ENCODE data around the gene CHSY1.

GRCh38 chr15:101216100-101216499 lies 35.7 kb downstream of the CHSY1 start:
- no peak for TF ChIP-seq CTCF (IDR thresholded peaks at IDR 0.05)
- no peak for TF ChIP-seq POLR2A (IDR thresholded peaks at IDR 0.05)
- no peak for TF ChIP-seq EP300 (IDR thresholded peaks at IDR 0.05)
